Stimulated activated CD8-positive, alpha-beta memory T cell treated with anti-CD3 and anti-CD28 coated beads, Interleukin-4, amount 100 ng/mL, for 1 hour (primary cell): ENCODE results near the gene GPC3.

Source experiments
- DNase-seq, 2 donors: peaks; one replicate each; pipeline ENCODE4 v3.0.0-alpha.2; 2020; ENCODE audit warnings: low read depth in 2 of 2, low spot score in 1 of 2

GPC3 gene

GRCh38 chrX:133971586-133971985, 13.8 kb downstream of the GPC3 start:
- no peak for DNase-seq

DNA sequence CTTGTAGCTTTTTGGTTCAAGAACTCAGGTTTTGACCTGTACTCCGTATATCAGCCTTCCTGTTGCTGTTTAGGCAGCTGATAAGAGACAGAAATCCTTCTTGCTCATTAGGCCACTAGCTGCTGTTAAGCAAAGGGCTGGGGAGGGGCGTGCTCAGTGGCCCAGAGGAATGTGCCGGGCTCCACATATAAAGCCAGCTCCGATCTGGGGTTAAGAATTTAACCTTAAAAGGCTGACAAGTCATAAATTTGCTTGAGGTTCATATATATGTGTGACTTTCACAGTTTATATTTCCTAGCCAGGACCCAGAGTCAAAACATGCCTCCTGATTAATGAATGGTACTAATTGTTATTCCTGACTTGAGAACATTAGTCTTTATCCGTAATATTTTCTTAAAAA, 15.3 kb downstream of the GPC3 start:
- no peak for DNase-seq

DNA sequence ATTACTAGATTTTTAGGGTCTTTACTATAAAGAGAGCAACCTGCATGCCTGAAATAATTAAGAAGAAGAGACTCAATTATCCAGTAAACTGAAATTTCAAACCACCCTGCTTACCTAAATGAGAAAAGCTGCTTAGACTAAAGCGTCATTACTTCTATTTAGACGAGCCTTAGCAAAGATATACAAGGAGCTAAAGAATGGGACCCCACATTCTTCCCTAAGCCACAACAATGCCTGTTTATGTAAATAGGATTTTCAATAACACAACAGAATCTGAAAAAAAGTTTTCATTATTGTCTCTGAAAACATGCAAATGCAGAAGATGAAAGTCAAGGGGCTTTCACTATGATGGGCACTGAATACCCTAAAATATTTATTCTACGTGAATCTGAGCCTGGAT, 16.2 kb downstream of the GPC3 start:
- DNase-seq, result no peak

DNA sequence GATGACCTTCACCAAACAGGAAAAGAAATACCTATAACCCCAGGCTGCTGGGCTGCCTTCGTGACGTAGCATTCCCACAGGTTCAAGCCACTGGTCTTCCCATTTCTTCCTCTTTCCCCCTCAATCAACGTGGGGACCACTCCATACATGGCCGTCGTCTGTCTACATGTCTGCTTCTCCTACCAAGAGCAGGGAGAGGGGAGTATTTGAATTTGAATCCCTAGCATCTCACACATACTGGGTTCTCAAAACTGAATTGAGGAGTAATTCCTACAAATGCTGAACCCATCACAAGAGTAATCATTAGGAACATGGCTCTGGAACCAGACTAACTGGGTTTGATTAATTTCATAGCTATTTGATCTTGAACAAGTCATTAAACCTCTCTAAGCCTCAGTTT, 17.3 kb downstream of the GPC3 start:
- no peak for DNase-seq

DNA sequence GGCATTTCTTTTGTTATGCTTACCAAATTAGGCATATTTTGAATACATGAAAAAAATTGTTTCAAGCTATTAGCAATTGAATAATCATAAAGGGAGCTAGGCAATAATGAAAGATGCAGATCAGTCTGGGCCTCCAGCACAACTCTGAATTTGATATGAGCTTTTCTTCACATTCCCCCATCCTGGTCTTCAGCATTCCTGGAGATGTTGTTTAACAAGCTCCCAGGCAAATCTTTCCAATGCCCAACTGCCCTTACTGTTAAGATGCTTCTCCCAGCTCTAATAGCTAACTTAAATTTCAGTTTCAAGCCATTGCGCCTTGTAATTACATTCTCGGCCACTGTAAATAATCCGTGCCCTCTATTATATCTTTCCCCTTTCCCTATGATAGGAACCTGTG, 19.2 kb downstream of the GPC3 start:
- no peak for DNase-seq

- no peak for DNase-seq
Observed at GRCh38 chrX:133965321-133965720, 20.1 kb downstream of the GPC3 start.

DNA sequence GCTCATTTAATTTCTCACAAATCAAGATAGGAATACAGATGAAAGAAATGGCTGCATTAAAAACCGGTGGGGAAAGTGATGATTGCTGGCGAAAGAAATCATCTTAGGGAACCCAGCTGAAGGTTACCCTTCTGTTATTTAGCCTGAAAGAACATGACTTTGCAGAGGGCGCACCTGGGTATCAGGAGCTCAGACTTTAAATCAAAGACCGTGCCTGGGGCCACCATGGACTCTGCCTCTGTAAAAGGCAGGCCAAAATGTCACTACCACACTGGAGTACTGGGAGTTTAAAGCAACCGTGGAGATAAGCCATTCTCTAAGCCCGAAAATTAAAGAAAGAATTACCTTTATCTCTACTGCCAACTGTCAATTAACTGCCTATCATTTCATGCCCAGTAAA, 24.3 kb downstream of the GPC3 start:
- DNase-seq, result no peak

GRCh38 chrX:133959972-133960371, 25.4 kb downstream of the GPC3 start:
- no peak for DNase-seq

- no peak for DNase-seq
Observed at GRCh38 chrX:133958997-133959688, 26.3 kb downstream of the GPC3 start.

GRCh38 chrX:133956570-133957340, 28.6 kb downstream of the GPC3 start:
- no peak for DNase-seq

DNA sequence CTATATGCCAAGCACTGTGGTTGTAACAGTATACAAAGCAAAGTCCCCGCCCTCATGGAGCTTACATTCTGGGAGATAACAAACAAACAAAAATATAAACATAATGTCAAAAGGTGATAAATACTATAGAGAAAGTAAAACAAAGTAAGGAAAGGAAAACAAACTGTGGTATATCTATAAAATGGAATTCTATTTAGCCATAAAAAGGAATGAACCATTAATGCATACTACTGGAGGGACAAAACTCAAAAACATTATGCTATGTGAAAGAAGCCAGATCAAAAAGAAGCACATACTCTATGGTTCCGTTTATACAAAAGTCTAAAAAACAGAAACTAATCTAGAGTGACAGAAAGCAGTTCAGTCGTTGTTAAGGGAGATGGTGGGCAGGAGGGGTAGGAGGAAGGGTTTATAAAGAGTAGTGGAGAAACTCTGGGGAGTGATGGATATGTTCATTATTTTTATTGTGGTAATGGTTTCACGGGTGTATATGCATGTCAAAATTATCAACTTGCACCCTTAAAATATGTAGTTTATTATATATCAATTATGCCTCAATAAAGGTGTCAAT, 31.5 kb downstream of the GPC3 start:
- no peak for DNase-seq

GRCh38 chrX:133953078-133953477, 32.3 kb downstream of the GPC3 start:
- no peak for DNase-seq

DNA sequence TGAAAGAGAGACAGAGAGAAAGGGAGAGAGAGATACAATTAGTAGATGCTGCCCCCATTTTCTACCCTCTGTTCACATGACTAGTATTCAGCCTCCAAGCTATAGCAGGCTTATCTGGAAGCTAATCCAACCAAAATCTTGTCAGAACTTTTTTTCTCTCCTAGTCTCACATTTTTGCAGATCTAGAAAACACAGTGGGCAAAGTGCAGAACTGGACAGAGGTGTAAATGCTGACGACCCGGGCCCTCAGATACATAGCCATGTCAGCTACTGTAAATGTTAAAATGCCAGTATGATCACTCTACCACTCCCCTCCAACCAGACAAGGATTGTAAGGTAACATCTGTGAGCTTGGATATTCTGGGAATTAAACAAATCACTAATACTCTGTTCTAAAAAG, 34.3 kb downstream of the GPC3 start:
- no peak for DNase-seq

- DNase-seq, result no peak
Observed at GRCh38 chrX:133950214-133950613, 35.2 kb downstream of the GPC3 start.

DNA sequence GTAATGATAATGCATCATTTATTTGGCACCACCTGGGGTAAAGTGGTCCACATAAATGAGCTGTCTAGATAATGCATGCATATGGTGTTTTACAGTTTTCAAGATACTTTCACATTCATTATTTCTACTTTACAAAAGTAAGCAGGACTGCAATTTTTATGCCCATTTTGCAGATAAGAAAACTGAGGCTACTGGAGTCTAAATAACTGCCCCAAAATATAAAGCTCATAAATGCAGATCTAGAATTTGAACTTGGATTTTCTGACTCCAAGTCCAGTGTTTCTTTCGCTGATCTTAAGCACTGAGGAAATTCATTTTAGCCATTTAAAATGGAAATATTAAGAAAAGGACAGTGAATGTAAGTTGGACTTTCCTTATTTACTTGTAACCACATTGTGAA, 36.5 kb downstream of the GPC3 start:
- DNase-seq, result no peak

DNA sequence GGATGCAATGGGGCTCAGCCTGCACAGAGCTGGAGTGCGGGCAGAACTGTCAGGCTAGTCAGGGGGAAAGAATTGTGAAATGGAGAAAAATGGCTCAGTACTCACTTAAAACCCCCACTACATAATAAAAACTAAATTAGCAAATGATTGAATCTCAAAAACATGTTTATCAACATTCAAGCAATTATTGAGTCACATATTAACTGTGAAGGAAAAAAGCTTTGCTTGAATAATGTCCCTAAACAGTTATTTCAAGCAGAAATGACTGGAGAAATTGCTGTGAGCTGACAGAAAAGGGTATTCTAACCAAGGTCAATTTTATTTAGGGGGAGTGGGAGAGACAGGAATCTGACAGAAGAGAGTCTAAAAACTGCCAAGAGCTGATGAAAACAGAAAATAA, 37.4 kb downstream of the GPC3 start:
- DNase-seq, result no peak

- no peak for DNase-seq
Observed at GRCh38 chrX:133947022-133947421, 38.4 kb downstream of the GPC3 start.

DNA sequence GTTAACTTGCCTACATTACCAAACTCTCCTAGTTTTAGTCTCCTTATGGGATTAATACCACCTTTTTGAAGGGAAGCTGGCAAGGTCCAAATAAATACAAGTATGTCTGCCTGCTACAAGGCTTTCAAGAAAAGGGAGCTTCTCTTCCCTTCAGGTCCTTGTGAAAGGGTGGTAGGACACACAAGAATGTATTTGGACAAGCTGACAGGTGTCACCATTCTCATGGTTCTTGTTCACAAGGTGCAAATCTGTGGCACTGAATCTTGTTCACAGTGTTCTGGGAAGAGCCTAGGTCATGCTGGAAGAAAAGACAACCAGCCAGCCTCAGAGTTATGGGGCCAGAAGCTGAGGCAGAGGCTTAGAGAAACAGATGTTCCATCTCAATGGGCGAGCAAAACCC, 41.9 kb downstream of the GPC3 start:
- no peak for DNase-seq

GRCh38 chrX:133939655-133940302, 45.6 kb downstream of the GPC3 start:
- DNase-seq, result no peak

DNA sequence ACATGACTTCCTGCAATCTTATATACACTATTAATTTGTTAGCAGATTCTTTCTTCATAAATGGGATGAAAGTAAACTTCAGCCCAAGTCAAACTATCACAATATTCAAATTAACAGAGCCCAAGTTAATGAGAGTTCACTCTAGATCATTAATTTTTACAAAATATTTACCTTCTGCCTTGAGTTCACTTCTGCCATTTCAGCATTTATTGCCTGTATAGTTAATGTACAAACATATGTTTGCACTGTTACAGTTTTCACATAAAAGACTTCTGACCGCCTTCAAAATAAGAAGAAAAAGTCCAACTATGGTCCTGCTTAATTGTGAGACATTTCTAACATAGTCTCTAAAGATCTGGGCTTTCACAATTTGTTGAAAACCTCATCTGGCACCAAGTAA, 46.9 kb downstream of the GPC3 start:
- DNase-seq, result no peak

DNA sequence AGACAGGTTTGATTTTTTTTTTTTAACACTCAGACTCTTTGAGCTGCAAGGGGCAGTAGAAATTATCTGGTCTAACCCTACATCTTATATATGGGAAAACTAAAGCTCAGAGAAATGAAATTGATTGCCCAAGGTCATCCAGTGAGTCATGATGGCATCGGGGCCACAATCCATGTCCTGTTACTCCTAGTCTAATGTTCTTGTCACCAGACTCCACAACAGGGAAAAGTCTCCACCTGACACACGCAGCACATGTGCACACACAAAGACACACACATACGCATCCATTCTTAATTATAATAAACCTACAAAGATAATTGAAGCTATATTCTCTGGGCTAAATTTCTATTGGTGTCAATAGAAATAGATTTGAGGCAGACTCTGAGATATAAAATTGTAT, 48.4 kb downstream of the GPC3 start:
- DNase-seq, result no peak

- DNase-seq, result no peak
Observed at GRCh38 chrX:133935076-133935475, 50.3 kb downstream of the GPC3 start.
